Measurements from ENCODE around the gene NCAPD2.

NCAPD2 gene

DNA sequence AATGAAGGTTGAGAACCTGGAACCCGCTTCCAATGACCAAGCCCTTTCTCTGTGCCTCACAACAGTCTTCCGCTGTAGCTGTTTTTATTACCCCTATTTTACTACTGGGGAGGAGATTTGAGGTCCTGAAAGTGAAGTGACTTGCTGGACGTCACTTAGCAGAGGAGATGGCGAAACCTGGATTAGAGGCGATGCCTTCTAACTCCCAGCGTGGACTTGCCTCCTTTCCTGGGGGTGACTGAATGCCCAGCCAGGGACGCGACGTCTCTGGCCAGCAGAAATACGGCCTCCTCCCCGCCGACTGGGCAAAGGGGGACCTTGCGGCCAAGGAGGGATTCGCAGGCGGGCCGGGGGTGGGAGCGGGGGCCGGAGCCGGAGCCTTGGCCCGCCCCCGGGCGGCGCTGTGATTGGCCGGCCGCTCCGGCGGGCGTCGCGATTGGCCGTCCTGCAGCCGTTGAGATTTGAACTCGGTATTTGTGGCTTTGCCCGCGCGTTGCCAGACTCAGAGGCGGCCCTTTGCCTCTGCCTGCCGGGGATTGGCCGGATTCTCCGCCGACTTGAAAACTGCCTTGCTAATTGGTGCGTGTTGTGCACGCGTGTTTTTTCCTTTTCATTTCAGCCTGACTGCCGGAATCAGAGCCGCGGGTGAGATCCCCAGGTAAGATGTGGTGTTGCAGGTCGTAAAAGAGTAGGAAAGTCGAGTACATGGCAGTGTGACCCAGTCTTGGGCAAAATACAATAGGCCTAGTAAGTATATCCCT is at the start of gene NCAPD2:
Gene NCAPD2 (plus strand): TSS at position 606 of the 761 bp plus-strand sequence. CDS start 997 bp downstream, outside the sequence.
- DNase-seq (ENCODE audit: low read depth in 2 of 2, low spot score in 1 of 2): peak; percentile 80 to 86

DNA sequence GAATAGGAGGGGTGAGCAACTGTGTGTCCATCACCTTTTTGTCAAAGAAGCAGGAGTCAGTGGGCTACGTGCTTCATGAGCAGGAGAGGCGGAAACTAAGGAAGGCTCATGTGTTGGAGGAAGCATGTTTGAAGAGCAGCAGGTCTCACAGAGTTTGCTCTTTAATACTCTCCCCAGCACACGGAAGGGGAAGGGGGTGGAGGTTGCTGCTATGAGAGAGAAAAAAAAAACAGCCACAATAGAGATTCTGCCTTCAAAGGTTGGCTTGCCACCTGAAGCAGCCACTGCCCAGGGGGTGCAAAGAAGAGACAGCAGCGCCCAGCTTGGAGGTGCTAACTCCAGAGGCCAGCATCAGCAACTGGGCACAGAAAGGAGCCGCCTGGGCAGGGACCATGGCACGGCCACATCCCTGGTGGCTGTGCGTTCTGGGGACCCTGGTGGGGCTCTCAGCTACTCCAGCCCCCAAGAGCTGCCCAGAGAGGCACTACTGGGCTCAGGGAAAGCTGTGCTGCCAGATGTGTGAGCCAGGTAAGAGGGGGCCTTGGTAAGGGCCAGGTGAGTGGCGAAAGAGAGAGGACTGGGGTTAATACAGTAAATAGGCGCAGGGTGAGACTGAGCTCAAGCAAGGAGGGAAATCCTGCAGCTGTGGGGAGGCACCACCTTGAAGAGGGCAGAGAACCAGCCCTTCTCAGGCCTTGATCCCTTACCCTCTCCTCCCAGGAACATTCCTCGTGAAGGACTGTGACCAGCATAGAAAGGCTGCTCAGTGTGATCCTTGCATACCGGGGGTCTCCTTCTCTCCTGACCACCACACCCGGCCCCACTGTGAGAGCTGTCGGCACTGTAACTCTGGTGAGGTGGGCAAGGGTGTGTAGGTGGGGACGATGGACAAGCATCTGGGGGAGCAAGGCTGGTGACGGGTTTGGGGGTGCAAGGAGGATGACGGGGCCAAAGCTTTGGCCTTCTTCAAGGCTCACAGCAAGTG is 48.9 kb upstream of the NCAPD2 start, which contains the start of gene CD27:
Gene CD27 (plus strand): TSS at position 252 of the 985 bp plus-strand sequence. CDS start 141 bp downstream, at position 393.
- no peak for DNase-seq (ENCODE audit: low read depth in 2 of 2, low spot score in 1 of 2)

- DNase-seq (ENCODE audit: low read depth in 2 of 2, low spot score in 1 of 2): no peak
Observed at GRCh38 chr12:6450091-6450868, 43.6 kb upstream of the NCAPD2 start.

- DNase-seq (ENCODE audit: low read depth in 2 of 2, low spot score in 1 of 2): no peak
Observed at GRCh38 chr12:6450869-6451347, 43.0 kb upstream of the NCAPD2 start.

- peak in 1 of 2 donors; percentile 60 for DNase-seq (ENCODE audit: low read depth in 2 of 2, low spot score in 1 of 2)
Observed at GRCh38 chr12:6451348-6452244, 42.3 kb upstream of the NCAPD2 start, which contains the start of gene TAPBPL. TSS of gene TAPBPL (plus strand) at chr12:6452042. CDS start at chr12:6452249, 207 bp downstream.

DNA sequence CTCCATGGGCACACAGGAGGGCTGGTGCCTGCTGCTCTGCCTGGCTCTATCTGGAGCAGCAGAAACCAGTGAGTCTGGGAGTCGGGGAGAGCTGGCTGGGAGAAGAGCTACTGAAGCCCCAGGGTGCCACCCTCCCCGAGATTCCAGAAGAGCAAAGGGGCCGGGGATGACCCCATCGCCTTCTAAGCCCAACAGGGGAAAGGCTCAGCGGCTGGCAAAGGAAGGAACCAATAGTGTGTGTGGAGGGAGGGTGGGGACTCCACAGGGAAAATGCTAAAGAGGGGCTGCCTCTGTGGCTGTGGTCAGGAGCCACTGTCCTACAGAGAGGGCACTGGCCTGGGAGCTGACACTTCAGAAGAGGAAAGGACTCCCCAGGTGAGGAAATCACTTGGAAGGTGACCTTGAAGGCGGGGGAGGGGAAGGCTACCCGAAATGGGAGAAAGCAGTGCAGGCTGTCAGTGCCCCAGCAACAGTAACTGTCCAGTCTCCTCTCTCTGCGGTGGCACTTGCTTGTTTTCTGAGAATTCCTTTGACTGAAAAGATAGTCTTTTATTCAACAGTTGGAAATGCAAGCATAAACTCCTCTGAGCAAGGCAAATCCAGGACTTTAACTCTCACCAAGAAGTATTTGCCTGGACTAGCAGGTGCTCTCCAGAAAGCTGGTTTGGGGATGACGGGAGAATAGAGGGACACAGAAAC is 41.5 kb upstream of the NCAPD2 start:
- no peak for DNase-seq (ENCODE audit: low read depth in 2 of 2, low spot score in 1 of 2)

DNA sequence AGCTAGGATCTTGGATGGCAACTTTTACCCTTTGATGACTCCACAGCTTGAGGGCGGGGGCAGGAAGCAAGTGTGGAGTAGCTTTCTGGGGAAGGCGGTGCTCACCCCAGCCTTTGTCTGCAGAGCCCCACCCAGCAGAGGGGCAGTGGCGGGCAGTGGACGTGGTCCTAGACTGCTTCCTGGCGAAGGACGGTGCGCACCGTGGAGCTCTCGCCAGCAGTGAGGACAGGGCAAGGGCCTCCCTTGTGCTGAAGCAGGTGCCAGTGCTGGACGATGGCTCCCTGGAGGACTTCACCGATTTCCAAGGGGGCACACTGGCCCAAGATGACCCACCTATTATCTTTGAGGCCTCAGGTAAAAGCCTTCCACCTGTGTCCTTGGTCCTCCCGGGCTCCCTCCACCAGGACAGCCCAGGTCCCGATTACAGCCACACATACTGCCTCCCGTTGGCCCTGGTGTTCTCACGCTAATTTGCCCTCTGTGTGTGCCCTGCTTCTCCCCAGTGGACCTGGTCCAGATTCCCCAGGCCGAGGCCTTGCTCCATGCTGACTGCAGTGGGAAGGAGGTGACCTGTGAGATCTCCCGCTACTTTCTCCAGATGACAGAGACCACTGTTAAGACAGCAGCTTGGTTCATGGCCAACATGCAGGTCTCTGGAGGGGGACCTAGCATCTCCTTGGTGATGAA is 40.8 kb upstream of the NCAPD2 start:
- DNase-seq (ENCODE audit: low read depth in 2 of 2, low spot score in 1 of 2): no peak

- DNase-seq (ENCODE audit: low read depth in 2 of 2, low spot score in 1 of 2): no peak
Observed at GRCh38 chr12:6457220-6457945, 36.5 kb upstream of the NCAPD2 start.

DNA sequence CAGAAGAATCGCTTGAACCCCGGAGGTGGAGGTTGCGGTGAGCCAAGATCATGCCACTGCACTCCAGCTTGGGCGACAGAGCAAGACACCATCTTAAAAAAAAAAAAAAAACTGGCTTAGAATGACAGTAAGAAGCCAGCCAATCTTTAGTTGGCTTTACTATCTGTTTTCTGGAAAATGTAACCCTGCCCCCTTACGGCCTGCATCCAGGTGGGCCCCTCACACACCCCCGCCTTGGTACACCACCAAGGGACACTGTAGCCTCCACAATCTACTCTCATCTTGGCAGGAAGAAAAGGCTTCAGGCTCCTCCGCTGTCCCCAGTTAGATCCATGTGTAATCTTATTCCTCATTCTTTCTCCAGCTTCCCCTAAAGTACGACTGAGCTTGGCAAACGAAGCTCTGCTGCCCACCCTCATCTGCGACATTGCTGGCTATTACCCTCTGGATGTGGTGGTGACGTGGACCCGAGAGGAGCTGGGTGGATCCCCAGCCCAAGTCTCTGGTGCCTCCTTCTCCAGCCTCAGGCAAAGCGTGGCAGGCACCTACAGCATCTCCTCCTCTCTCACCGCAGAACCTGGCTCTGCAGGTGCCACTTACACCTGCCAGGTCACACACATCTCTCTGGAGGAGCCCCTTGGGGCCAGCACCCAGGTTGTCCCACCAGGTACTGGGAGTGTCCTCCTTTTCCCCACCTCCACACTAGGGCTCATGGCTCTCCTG is 35.5 kb upstream of the NCAPD2 start:
- DNase-seq (ENCODE audit: low read depth in 2 of 2, low spot score in 1 of 2): no peak

DNA sequence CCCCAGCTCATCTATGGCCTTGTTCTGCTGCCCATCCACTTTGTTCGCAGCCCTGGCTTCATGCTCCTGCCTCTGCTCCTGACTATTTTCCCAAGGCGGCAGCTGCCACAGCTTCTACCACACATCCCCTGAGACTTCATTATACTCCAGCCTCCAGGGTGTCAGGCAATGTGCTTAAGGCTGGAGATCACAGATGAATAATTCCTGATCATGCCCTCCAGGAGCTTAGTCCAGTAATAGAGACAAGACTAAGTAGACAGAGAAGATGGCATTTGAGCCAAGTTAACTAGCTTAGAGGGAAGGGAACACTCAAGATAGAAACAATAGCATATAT is 34.9 kb upstream of the NCAPD2 start:
- DNase-seq (ENCODE audit: low read depth in 2 of 2, low spot score in 1 of 2): no peak

DNA sequence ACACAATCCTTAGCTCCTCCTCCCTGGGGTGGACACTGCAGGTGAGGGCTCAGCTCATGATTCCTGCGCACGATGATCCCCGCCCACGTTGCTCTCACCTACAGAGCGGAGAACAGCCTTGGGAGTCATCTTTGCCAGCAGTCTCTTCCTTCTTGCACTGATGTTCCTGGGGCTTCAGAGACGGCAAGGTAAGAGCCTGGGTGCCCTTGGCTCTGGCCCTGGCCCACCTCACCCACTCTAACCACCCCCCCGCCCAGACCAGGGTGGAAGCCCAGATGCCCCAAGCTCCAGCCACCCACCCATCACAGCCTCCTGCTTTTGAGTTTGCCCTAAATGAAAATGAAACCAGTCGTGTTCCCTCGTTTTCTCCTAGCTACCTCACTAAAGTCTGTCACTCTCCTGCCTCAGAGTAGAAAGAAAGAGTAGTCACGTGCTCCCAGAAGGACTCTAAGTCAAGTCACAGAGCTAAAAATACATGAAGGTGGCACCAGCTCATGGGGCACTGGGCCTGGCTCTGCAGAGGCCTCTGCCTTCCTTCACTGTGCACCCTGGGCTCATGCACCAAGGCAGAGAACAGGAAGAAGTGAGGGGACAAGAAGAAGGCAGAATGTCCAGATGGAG is 33.0 kb upstream of the NCAPD2 start:
- DNase-seq (ENCODE audit: low read depth in 2 of 2, low spot score in 1 of 2): no peak

DNA sequence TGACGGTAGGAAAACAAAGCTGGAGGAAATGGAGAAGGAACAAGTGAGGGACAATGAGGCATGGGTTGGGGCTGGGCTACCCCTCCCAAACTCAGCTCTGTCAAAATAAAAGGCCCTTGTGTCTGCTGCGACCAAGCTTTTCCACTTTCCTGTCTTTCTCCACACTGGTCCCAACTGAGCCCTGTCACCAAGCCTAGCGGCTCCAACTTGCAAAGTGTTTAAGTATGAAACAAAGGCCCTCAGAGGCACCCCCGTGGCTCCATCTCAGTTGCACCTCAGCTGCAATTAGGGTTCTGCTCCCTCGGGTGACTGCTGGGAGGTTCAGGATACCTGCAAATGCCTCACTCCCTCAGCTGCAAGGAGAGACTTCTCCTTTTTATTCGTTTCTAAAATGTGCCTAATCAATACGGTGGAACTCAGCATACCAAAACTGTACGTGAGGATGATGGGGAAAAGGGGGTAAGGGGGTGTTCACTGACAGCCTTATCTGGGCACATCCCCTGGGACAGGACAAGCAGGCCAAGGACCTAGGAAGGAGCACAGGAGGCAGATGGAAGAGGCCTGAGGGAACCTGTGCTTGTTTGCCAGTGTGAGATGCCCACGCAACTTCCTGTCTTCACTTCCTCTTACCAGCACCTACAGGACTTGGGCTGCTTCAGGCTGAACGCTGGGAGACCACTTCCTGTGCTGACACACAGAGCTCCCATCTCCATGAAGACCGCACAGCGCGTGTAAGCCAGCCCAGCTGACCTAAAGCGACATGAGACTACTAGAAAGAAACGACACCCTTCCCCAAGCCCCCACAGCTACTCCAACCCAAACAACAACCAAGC is 32.3 kb upstream of the NCAPD2 start:
- DNase-seq (ENCODE audit: low read depth in 2 of 2, low spot score in 1 of 2): peak; percentile 53 to 65

GRCh38 chr12:6462234-6462995 is 31.5 kb upstream of the NCAPD2 start:
- DNase-seq (ENCODE audit: low read depth in 2 of 2, low spot score in 1 of 2): no peak

DNA sequence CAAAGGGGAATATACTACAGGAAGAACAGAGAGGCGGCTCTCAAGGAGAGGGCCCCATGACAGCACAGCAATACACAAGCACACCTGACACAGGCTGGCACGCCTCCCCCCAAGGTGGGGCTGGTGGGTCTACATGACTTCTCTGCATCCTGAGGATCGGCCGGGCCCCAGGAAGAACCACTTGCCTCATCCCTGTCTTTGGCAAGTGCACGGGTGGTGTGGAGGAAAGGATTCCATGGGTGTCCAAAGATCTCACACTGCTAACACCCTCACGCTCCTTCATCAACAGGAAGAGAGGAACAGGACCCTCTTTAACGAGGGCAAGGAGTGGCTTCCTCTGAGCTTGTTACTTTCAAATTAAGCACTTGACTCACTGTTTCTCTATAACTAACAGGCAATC is 30.7 kb upstream of the NCAPD2 start:
- no peak for DNase-seq (ENCODE audit: low read depth in 2 of 2, low spot score in 1 of 2)

DNA sequence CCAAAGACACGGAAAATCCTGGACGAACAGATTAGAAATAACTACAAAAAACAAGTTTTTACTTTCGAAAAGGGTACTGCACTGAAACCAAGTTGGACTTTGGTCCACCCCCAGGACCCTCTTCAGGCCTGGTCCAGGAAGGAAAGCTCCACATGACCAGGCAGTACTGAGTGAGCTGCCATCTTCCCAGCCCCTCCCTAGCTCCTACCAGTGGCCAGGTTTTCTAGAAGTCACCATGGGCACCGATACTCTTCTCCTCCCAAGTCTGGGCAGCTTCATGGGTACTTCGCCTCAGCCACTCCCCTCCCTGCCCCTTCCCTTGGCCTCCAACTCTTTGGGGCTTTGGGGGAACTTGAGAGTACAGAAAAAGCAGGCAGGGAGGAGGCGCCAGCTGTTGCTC is 30.0 kb upstream of the NCAPD2 start:
- DNase-seq (ENCODE audit: low read depth in 2 of 2, low spot score in 1 of 2): no peak

All from stimulated activated CD8-positive, alpha-beta memory T cell treated with anti-CD3 and anti-CD28 coated beads, Interleukin-4, amount 100 ng/mL, for 1 hour (primary cell).